Measurements from ENCODE around the gene NLRC3. TPM values are rescaled to one million over a fixed set of nuclear protein-coding genes. Genes with fewer than 3 reads are reported as not detected.

The NLRC3 gene
- total RNA-seq, 2 donors from 2014 or later: 71.7 to 76.7 TPM

GRCh38 chr16:3564889-3565141 lies 12.4 kb downstream of the NLRC3 start:
- H3K9me3 ChIP-seq (ENCODE audit: control insufficient read depth, low read length, poor library complexity, severe bottlenecking): no peaks in the 10 kb centered on the region
- Mint-ChIP-seq H3K36me3 (ENCODE audit: low read depth) (no peaks in the 10 kb centered on the region), H3K4me3 (no peak overlapping the region), H3K27ac (no peak overlapping the region), H3K27me3 (no peaks in the 10 kb centered on the region), H3K4me1 (peaks cover 3% of the 10 kb centered on the region)
- DNase-seq (no peak), ATAC-seq (no peak)

GRCh38 chr16:3564130-3564888 lies 12.9 kb downstream of the NLRC3 start:
- no peak for ATAC-seq
- Mint-ChIP-seq H3K36me3 (ENCODE audit: low read depth) (no peaks in the 10 kb centered on the region), H3K27ac (peak overlapping the region; percentile 67)

GRCh38 chr16:3562914-3563480 lies 14.2 kb downstream of the NLRC3 start:
- DNase-seq: no peak
- Mint-ChIP-seq H3K36me3 (ENCODE audit: low read depth) (no peaks in the 10 kb centered on the region), H3K4me1 (peaks cover 3% of the 10 kb centered on the region), H3K27ac (no peak overlapping the region), H3K4me3 (no peak overlapping the region), H3K27me3 (no peaks in the 10 kb centered on the region)
- H3K9me3 ChIP-seq (ENCODE audit: control insufficient read depth, low read length, poor library complexity, severe bottlenecking): no peaks in the 10 kb centered on the region
- no peak for ATAC-seq

More at GRCh38 chr16:3564130-3564888, 12.9 kb downstream of the NLRC3 start:
- no peaks in the 10 kb centered on the region for H3K9me3 ChIP-seq (ENCODE audit: control insufficient read depth, low read length, poor library complexity, severe bottlenecking)
- no peak overlapping the region for H3K4me3 Mint-ChIP-seq
- no peaks in the 10 kb centered on the region for H3K27me3 Mint-ChIP-seq
- H3K4me1 Mint-ChIP-seq: peaks cover 3% of the 10 kb centered on the region
- DNase-seq: no peak

- H3K9me3 ChIP-seq (ENCODE audit: control insufficient read depth, low read length, poor library complexity, severe bottlenecking): no peaks in the 10 kb centered on the region
- H3K36me3 Mint-ChIP-seq (ENCODE audit: low read depth): no peaks in the 10 kb centered on the region
- ATAC-seq (no peak), DNase-seq (no peak)
- no peaks in the 10 kb centered on the region for H3K27me3 Mint-ChIP-seq
- no peak overlapping the region for H3K4me3 Mint-ChIP-seq
- no peak overlapping the region for H3K27ac Mint-ChIP-seq
- peaks cover 3% of the 10 kb centered on the region for H3K4me1 Mint-ChIP-seq
Observed at GRCh38 chr16:3561626-3562025, 15.6 kb downstream of the NLRC3 start.

- no peak for ATAC-seq
- Mint-ChIP-seq H3K27me3 (no peaks in the 10 kb centered on the region), H3K4me1 (peaks cover 9% of the 10 kb centered on the region), H3K4me3 (no peak overlapping the region), H3K36me3 (ENCODE audit: low read depth) (peaks cover 14% of the 10 kb centered on the region), H3K27ac (no peak overlapping the region)
- no peak for DNase-seq
- no peaks in the 10 kb centered on the region for H3K9me3 ChIP-seq (ENCODE audit: control insufficient read depth, low read length, poor library complexity, severe bottlenecking)
Observed at GRCh38 chr16:3554351-3554928, 22.8 kb downstream of the NLRC3 start.

- Mint-ChIP-seq H3K4me3 (no peak overlapping the region), H3K36me3 (ENCODE audit: low read depth) (peaks cover 14% of the 10 kb centered on the region), H3K27ac (no peak overlapping the region), H3K4me1 (peaks cover 9% of the 10 kb centered on the region), H3K27me3 (no peaks in the 10 kb centered on the region)
- ATAC-seq (no peak), DNase-seq (no peak)
- no peaks in the 10 kb centered on the region for H3K9me3 ChIP-seq (ENCODE audit: control insufficient read depth, low read length, poor library complexity, severe bottlenecking)
Observed at GRCh38 chr16:3553138-3553923, 23.9 kb downstream of the NLRC3 start.

GRCh38 chr16:3550851-3551847 lies 26.1 kb downstream of the NLRC3 start:
- H3K9me3 ChIP-seq (ENCODE audit: control insufficient read depth, low read length, poor library complexity, severe bottlenecking): no peaks in the 10 kb centered on the region
- no peaks in the 10 kb centered on the region for H3K27me3 Mint-ChIP-seq
- no peak overlapping the region for H3K4me3 Mint-ChIP-seq
- ATAC-seq (no peak), DNase-seq (no peak)
- H3K4me1 Mint-ChIP-seq: peaks cover 11% of the 10 kb centered on the region
- peak overlapping the region; percentile 70 for H3K27ac Mint-ChIP-seq
- H3K36me3 Mint-ChIP-seq (ENCODE audit: low read depth): peaks cover 14% of the 10 kb centered on the region

GRCh38 chr16:3549906-3550305 lies 27.3 kb downstream of the NLRC3 start:
- H3K27ac Mint-ChIP-seq: peak overlapping the region; percentile 70
- DNase-seq (no peak), ATAC-seq (no peak)
- H3K36me3 Mint-ChIP-seq (ENCODE audit: low read depth): peaks cover 14% of the 10 kb centered on the region
- H3K4me1 Mint-ChIP-seq: peaks cover 9% of the 10 kb centered on the region
- H3K27me3 Mint-ChIP-seq: no peaks in the 10 kb centered on the region
- no peaks in the 10 kb centered on the region for H3K9me3 ChIP-seq (ENCODE audit: control insufficient read depth, low read length, poor library complexity, severe bottlenecking)
- H3K4me3 Mint-ChIP-seq: no peak overlapping the region

- Mint-ChIP-seq H3K4me3 (no peak overlapping the region), H3K27ac (no peak overlapping the region), H3K36me3 (ENCODE audit: low read depth) (peaks cover 14% of the 10 kb centered on the region), H3K27me3 (no peaks in the 10 kb centered on the region), H3K4me1 (peaks cover 9% of the 10 kb centered on the region)
- H3K9me3 ChIP-seq (ENCODE audit: control insufficient read depth, low read length, poor library complexity, severe bottlenecking): no peaks in the 10 kb centered on the region
- DNase-seq (no peak), ATAC-seq (no peak)
Observed at GRCh38 chr16:3548859-3549258, 28.3 kb downstream of the NLRC3 start.

GRCh38 chr16:3548445-3548844 lies 28.8 kb downstream of the NLRC3 start:
- H3K9me3 ChIP-seq (ENCODE audit: control insufficient read depth, low read length, poor library complexity, severe bottlenecking): no peaks in the 10 kb centered on the region
- no peak overlapping the region for H3K27ac Mint-ChIP-seq
- no peak overlapping the region for H3K4me3 Mint-ChIP-seq
- peaks cover 9% of the 10 kb centered on the region for H3K4me1 Mint-ChIP-seq
- peak; percentile 40 for ATAC-seq
- no peak for DNase-seq
- H3K27me3 Mint-ChIP-seq: no peaks in the 10 kb centered on the region
- peaks cover 14% of the 10 kb centered on the region for H3K36me3 Mint-ChIP-seq (ENCODE audit: low read depth)

GRCh38 chr16:3546986-3547682 lies 30.1 kb downstream of the NLRC3 start:
- ATAC-seq (no peak), DNase-seq (no peak)
- H3K27ac Mint-ChIP-seq: no peak overlapping the region
- no peak overlapping the region for H3K4me3 Mint-ChIP-seq
- H3K36me3 Mint-ChIP-seq (ENCODE audit: low read depth): peaks cover 14% of the 10 kb centered on the region
- H3K4me1 Mint-ChIP-seq: peaks cover 9% of the 10 kb centered on the region
- H3K9me3 ChIP-seq (ENCODE audit: control insufficient read depth, low read length, poor library complexity, severe bottlenecking): no peaks in the 10 kb centered on the region
- no peaks in the 10 kb centered on the region for H3K27me3 Mint-ChIP-seq
